SK-N-SH treated with all-trans-retinoic acid at 6 μM for 48 hours (cell line): ENCODE data around the gene TOP2A.

Experiments
- ATAC-seq: fragments of 200-7000 bp; cut with Tn5 transposase; 3 replicates; pipeline ENCODE4 v1.9.1; 2020; ENCODE audit warnings: mild to moderate bottlenecking, moderate library complexity
- ARNTL ChIP-seq: fragments of 450-650 bp; formaldehyde crosslinking; IDR thresholded peaks from 2 replicates; pipeline ENCODE4 v1.5.0; 2020; ENCODE audit warnings: low read depth, mild to moderate bottlenecking, moderate library complexity, borderline replicate concordance
- BACH2 ChIP-seq: fragments of 250-450 bp; sonication (Bioruptor Pico); IDR thresholded peaks from 2 replicates; pipeline ENCODE4 v1.9.0; 2021; ENCODE audit warnings: mild to moderate bottlenecking, borderline replicate concordance
- CSDC2 ChIP-seq: fragments of 250-450 bp; sonication (Bioruptor Pico); IDR thresholded peaks from 2 replicates; pipeline ENCODE4 v1.5.0; 2020; ENCODE audit warnings: mild to moderate bottlenecking, moderate library complexity
- CSRNP3 ChIP-seq: fragments of 250-450 bp; sonication (Bioruptor Pico); IDR thresholded peaks from 2 replicates; pipeline ENCODE4 v1.5.1; 2021; ENCODE audit warnings: mild to moderate bottlenecking, moderate library complexity
- ESRRG ChIP-seq: fragments of 250-450 bp; sonication (Bioruptor Pico); IDR thresholded peaks from 2 replicates; pipeline ENCODE4 v1.6.1; 2021; ENCODE audit warnings: mild to moderate bottlenecking
- GLIS3 ChIP-seq: fragments of 250-450 bp; sonication (Bioruptor Pico); IDR thresholded peaks from 2 replicates; pipeline ENCODE4 v1.5.0; 2020; ENCODE audit warnings: mild to moderate bottlenecking, moderate library complexity
- ISL1 ChIP-seq: fragments of 250-450 bp; sonication (Bioruptor Pico); IDR thresholded peaks from 2 replicates; pipeline ENCODE4 v2.1.2; 2022; ENCODE audit warnings: mild to moderate bottlenecking, moderate library complexity
- OSR1 ChIP-seq: fragments of 250-450 bp; sonication (Bioruptor Pico); IDR thresholded peaks from 2 replicates; pipeline ENCODE4 v1.8.0; 2022; ENCODE audit warnings: moderate library complexity, mild to moderate bottlenecking, inconsistent platforms
- PATZ1 ChIP-seq: fragments of 250-450 bp; sonication (Bioruptor Pico); IDR thresholded peaks from 2 replicates; pipeline ENCODE4 v1.8.0; 2020; ENCODE audit warnings: mild to moderate bottlenecking, moderate library complexity, borderline replicate concordance
- POU6F1 ChIP-seq: fragments of 250-450 bp; sonication (Bioruptor Pico); IDR thresholded peaks from 2 replicates; pipeline ENCODE4 v1.8.0; 2021; ENCODE audit warnings: low read depth, mild to moderate bottlenecking, moderate library complexity, borderline replicate concordance
- PPARA ChIP-seq: fragments of 250-450 bp; sonication (Bioruptor Pico); IDR thresholded peaks from 2 replicates; pipeline ENCODE4 v1.5.0; 2020; ENCODE audit warnings: mild to moderate bottlenecking, borderline replicate concordance
- RARB ChIP-seq: fragments of 250-450 bp; sonication (Bioruptor Pico); IDR thresholded peaks from 2 replicates; pipeline ENCODE4 v1.8.0; 2021; ENCODE audit warnings: mild to moderate bottlenecking, moderate library complexity
- SNAI2 ChIP-seq: fragments of 250-450 bp; sonication (Bioruptor Pico); IDR thresholded peaks from 2 replicates; pipeline ENCODE4 v1.5.0; 2020; ENCODE audit warnings: mild to moderate bottlenecking, moderate library complexity
- TCF4 ChIP-seq: fragments of 250-450 bp; sonication (Bioruptor Pico); IDR thresholded peaks from 2 replicates; pipeline ENCODE4 v1.8.0; 2021; ENCODE audit warnings: mild to moderate bottlenecking, moderate library complexity, borderline replicate concordance
- ZC3H10 ChIP-seq: fragments of 250-450 bp; sonication (Bioruptor Pico); IDR thresholded peaks from 2 replicates; pipeline ENCODE4 v1.5.1; 2021; ENCODE audit warnings: mild to moderate bottlenecking, moderate library complexity
- ZFP3 ChIP-seq: fragments of 250-450 bp; sonication (Bioruptor Pico); IDR thresholded peaks from 2 replicates; pipeline ENCODE4 v1.5.0; 2020; ENCODE audit warnings: mild to moderate bottlenecking, moderate library complexity
- ZFP30 ChIP-seq: fragments of 450-650 bp; formaldehyde crosslinking; IDR thresholded peaks from 2 replicates; pipeline ENCODE4 v1.5.0; 2022; ENCODE audit warnings: mild to moderate bottlenecking, moderate library complexity
- ZNF565 ChIP-seq: fragments of 450-650 bp; formaldehyde crosslinking; conservative IDR thresholded peaks from 2 replicates; pipeline ENCODE4 v1.5.0; 2020; ENCODE audit warnings: low read depth, mild to moderate bottlenecking, moderate library complexity
- ZNF70 ChIP-seq: fragments of 450-650 bp; formaldehyde crosslinking; IDR thresholded peaks from 2 replicates; pipeline ENCODE4 v1.5.0; 2020; ENCODE audit warnings: mild to moderate bottlenecking, moderate library complexity
- ZNF8 ChIP-seq: fragments of 450-650 bp; formaldehyde crosslinking; IDR thresholded peaks from 2 replicates; pipeline ENCODE4 v1.5.0; 2020; ENCODE audit warnings: mild to moderate bottlenecking, moderate library complexity
- TF ChIP-seq, protein P1 (sequence below): fragments of 250-450 bp; sonication (Bioruptor Pico); IDR thresholded peaks from 2 replicates; pipeline ENCODE4 v1.5.0; 2020; ENCODE audit warnings: mild to moderate bottlenecking, moderate library complexity
- TF ChIP-seq, protein P2 (sequence below): fragments of 250-450 bp; sonication (Bioruptor Pico); IDR thresholded peaks from 2 replicates; pipeline ENCODE4 v1.5.1; 2020; ENCODE audit warnings: low read depth, mild to moderate bottlenecking, moderate library complexity

The TOP2A gene

GRCh38 chr17:40422990-40423633 lies 5.4 kb upstream of the TOP2A start:
- TF ChIP-seq ZC3H10 (CRISPR knock-in tag): no peak
- TF ChIP-seq ZNF8 (CRISPR knock-in tag): no peak
- TF ChIP-seq PATZ1 (CRISPR knock-in tag): no peak
- TF ChIP-seq, protein P1, sequence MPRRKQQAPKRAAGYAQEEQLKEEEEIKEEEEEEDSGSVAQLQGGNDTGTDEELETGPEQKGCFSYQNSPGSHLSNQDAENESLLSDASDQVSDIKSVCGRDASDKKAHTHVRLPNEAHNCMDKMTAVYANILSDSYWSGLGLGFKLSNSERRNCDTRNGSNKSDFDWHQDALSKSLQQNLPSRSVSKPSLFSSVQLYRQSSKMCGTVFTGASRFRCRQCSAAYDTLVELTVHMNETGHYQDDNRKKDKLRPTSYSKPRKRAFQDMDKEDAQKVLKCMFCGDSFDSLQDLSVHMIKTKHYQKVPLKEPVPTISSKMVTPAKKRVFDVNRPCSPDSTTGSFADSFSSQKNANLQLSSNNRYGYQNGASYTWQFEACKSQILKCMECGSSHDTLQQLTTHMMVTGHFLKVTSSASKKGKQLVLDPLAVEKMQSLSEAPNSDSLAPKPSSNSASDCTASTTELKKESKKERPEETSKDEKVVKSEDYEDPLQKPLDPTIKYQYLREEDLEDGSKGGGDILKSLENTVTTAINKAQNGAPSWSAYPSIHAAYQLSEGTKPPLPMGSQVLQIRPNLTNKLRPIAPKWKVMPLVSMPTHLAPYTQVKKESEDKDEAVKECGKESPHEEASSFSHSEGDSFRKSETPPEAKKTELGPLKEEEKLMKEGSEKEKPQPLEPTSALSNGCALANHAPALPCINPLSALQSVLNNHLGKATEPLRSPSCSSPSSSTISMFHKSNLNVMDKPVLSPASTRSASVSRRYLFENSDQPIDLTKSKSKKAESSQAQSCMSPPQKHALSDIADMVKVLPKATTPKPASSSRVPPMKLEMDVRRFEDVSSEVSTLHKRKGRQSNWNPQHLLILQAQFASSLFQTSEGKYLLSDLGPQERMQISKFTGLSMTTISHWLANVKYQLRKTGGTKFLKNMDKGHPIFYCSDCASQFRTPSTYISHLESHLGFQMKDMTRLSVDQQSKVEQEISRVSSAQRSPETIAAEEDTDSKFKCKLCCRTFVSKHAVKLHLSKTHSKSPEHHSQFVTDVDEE (CRISPR knock-in tag): no peak
- TF ChIP-seq GLIS3 (CRISPR knock-in tag): no peak
- TF ChIP-seq PPARA: no peak
- TF ChIP-seq, protein P2, sequence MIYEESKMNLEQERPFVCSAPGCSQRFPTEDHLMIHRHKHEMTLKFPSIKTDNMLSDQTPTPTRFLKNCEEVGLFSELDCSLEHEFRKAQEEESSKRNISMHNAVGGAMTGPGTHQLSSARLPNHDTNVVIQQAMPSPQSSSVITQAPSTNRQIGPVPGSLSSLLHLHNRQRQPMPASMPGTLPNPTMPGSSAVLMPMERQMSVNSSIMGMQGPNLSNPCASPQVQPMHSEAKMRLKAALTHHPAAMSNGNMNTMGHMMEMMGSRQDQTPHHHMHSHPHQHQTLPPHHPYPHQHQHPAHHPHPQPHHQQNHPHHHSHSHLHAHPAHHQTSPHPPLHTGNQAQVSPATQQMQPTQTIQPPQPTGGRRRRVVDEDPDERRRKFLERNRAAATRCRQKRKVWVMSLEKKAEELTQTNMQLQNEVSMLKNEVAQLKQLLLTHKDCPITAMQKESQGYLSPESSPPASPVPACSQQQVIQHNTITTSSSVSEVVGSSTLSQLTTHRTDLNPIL (CRISPR knock-in tag): no peak
- TF ChIP-seq ESRRG (CRISPR knock-in tag): no peak
- TF ChIP-seq OSR1: no peak
- TF ChIP-seq POU6F1 (CRISPR knock-in tag): no peak
- TF ChIP-seq SNAI2 (CRISPR knock-in tag): no peak
- no peak for TF ChIP-seq ZFP30 (CRISPR knock-in tag)
- no peak for TF ChIP-seq TCF4 (CRISPR knock-in tag)
- no peak for TF ChIP-seq RARB (CRISPR knock-in tag)
- TF ChIP-seq ZNF565 (CRISPR knock-in tag): no peak
- TF ChIP-seq CSDC2: no peak
- TF ChIP-seq ZNF70 (CRISPR knock-in tag): no peak
- no peak for TF ChIP-seq BACH2 (CRISPR knock-in tag)
- TF ChIP-seq ZFP3 (CRISPR knock-in tag): no peak
- ATAC-seq: peak; percentile 47; the same call in 2 of the 3 replicates

DNA sequence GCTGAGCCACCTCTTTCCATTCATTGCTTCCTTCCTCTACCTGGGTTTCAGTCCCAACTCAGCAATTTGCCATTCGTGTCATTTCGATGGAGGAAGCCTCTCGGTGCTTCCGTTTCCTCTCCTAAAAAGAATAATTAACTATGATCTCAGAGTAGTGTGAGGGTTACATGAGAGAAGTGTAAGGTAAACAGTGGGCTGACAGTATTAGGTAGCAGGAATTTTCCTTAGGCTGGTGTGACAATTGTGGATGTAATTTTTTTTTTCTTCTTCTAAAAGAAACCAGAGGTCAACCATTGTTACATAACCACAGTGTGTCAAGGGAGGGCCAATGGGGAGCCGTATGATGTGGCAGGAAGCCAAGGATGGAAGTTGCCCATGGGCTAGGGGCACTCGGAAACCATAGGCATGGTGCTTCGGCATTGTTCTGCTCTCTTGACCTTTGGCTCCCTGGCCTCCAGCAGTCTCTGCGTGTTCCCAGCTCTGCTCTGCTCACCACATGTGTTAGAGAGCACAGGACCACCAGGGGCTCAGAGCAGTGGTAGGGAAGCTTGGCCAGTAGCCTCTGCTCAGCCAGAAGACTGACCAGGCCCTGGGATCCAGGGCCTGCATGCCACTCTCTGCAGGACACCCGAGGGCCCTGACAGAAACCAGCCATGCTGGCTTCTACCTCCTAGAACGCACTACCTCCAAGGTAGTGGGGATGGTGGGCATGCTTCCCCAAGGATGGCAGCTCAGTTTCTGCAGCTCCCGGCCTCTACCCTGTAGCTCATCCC lies 2.0 kb upstream of the TOP2A start:
- TF ChIP-seq CSRNP3 (CRISPR knock-in tag) (no peak), ARNTL (CRISPR knock-in tag) (no peak), ZFP30 (CRISPR knock-in tag) (no peak), ZC3H10 (CRISPR knock-in tag) (no peak), POU6F1 (CRISPR knock-in tag) (no peak), ISL1 (no peak)
- ATAC-seq: no peak
